ENCODE measurements around the gene ADCY3.

ADCY3 gene

DNA sequence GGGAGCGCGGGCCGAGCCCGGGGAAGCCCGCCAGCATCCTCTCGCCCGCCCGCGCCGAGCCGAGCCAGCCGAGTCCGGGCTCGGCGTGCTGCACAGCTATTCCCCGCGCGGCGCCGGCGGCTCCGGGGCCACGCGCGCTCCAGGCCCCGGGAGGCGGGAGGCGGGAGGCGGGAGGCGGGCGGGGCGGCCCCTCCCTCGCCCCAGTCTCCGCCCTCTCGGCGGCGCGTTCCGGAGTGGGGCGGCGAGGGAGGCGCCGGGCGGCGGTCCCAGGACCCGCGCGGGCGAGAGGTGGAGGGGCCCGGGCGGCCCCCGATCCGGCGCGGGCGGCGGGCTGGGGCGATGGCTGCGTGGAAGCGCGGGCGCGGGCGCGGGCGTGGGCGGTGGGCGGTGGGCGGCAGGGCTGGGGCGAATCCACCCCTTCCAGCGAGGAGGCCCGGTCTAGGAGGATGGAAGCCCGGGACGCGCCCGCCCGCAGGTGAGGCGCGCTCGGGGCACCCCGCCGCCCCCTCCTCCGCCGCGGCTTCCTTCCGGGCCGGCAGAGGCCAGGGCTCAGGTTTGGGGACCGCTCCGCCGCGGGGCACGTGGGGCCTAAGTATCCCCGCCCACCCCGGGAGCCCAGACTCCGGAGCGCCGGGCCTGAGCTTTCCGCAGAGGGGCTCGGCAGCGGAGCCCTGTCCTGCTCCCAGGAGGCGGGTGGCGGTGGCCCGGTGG, at the start of gene ADCY3:
Gene ADCY3, minus strand, starts transcription at position 140 of the 711 bp plus-strand sequence. CDS start 1,250 bp downstream, outside the sequence.
- Mint-ChIP-seq H3K27ac (peak within 1 kb of the TSS; percentile 88 to 91), H3K4me3 (peak within 1 kb of the TSS; percentile 84 to 88), H3K9me3 (no peaks in the 10 kb centered on the region), H3K4me1 (peaks cover 47% of the 10 kb centered on the region), H3K27me3 (peaks cover 7% of the 10 kb centered on the region)
- DNase-seq = peak; percentile 64 to 71
- peak; percentile 65 for ATAC-seq

DNA sequence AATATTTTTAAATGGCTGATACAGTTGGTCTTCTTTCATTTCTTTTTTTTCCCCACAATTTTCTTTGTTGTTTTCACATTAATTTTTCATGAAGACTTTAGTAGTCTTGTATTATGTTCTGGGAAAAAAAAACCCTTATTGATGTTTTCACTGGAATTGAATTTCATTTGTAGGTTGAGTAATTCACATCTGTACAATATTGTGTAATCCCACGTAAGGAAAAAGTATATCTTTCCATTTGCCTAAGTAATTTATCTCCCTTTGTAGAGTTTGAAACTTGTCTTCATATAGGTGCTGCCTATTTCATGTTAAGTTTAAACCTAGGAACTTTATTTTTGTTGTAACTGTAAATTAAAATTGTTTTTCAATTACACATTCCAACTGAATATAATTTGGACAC, 49.7 kb upstream of the ADCY3 start:
- H3K9me3 Mint-ChIP-seq = no peaks in the 10 kb centered on the region
- H3K27me3 Mint-ChIP-seq = no peaks in the 10 kb centered on the region
- no peak for DNase-seq
- ATAC-seq = no peak
- peaks cover 10% of the 10 kb centered on the region for H3K4me1 Mint-ChIP-seq
- H3K4me3 Mint-ChIP-seq = no peak overlapping the region
- H3K27ac Mint-ChIP-seq = no peak overlapping the region

- ATAC-seq (no peak), DNase-seq (no peak)
- H3K4me1 Mint-ChIP-seq = peaks cover 6% of the 10 kb centered on the region
- H3K27ac Mint-ChIP-seq = no peak overlapping the region
- H3K27me3 Mint-ChIP-seq = no peaks in the 10 kb centered on the region
- H3K4me3 Mint-ChIP-seq = no peak overlapping the region
- no peaks in the 10 kb centered on the region for H3K9me3 Mint-ChIP-seq
Observed at GRCh38 chr2:24961903-24962302, 41.9 kb upstream of the ADCY3 start.

DNA sequence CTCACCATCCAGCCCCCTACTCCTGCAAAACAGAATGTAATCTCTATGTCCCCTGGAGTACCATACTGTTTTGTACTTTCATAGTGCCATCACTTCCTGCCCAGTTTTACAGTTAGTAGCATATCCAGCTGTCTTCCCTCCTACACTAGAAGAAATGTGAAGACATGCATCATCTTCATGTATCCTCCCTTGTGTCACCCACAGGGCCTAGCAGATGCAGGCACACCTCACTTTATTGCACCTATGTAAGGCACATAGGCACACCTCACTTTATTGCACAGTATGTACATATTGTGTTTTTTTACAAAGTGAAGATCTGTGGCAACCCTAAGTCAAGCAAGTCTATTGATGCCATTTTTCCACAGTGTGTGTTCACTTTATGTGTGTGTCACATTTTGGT, 39.7 kb upstream of the ADCY3 start:
- H3K9me3 Mint-ChIP-seq = peaks cover 5 to 9% of the 10 kb centered on the region in 2 donors
- H3K4me3 Mint-ChIP-seq = no peak overlapping the region
- DNase-seq (no peak), ATAC-seq (no peak)
- H3K4me1 Mint-ChIP-seq = peaks cover 6% of the 10 kb centered on the region
- H3K27me3 Mint-ChIP-seq = no peaks in the 10 kb centered on the region
- H3K27ac Mint-ChIP-seq = no peak overlapping the region

GRCh38 chr2:24958411-24958935, 38.4 kb upstream of the ADCY3 start:
- Mint-ChIP-seq H3K27ac (no peak overlapping the region), H3K27me3 (no peaks in the 10 kb centered on the region), H3K4me3 (no peak overlapping the region), H3K4me1 (peaks cover 6% of the 10 kb centered on the region), H3K9me3 (peaks cover 5 to 9% of the 10 kb centered on the region in 2 donors)
- no peak for DNase-seq
- ATAC-seq = no peak

DNA sequence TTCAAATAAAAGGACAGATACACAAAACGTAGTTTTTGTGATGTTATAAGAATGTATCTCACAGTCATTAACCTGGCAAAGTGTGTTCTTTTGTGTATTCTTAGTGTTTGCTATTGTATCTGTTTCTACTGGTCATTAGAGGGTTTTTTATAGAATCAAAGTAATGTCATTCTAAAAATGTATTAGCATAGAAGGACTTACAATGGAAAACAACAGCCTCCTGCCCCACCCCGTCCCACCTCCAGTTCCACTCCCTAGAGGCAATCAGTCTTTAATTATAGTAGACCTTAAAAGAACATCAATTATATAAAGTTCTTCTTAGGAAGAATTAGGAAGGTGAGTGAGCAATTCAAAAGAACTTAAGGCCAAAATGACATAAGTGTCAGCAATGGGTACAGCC, 37.9 kb upstream of the ADCY3 start:
- ATAC-seq (no peak), DNase-seq (no peak)
- H3K27ac Mint-ChIP-seq = no peak overlapping the region
- peaks cover 5 to 9% of the 10 kb centered on the region in 2 donors for H3K9me3 Mint-ChIP-seq
- peaks cover 6% of the 10 kb centered on the region for H3K4me1 Mint-ChIP-seq
- H3K4me3 Mint-ChIP-seq = no peak overlapping the region
- H3K27me3 Mint-ChIP-seq = no peaks in the 10 kb centered on the region

GRCh38 chr2:24957221-24957620, 37.2 kb upstream of the ADCY3 start:
- Mint-ChIP-seq H3K4me1 (peaks cover 6% of the 10 kb centered on the region), H3K4me3 (no peak overlapping the region), H3K27me3 (no peaks in the 10 kb centered on the region), H3K9me3 (peaks cover 5 to 9% of the 10 kb centered on the region in 2 donors), H3K27ac (no peak overlapping the region)
- DNase-seq (no peak), ATAC-seq (no peak)

DNA sequence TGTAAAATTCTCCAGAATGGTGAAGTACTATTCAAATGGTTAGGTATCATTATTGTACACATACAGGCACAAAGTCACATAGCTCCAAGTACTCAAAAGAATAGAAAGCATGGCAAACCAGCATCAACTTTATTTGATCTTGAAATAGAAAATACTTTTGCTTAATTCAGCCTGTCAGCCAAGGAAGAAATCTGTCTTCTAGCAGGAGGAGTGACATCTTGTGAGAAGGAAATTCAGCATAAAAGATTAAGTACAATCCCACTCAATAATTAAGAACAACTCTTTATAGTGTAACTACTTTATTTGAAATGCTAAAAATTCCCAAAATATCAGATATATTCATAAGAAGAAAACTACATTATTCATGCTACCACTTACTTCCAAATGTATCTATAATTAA, 35.9 kb upstream of the ADCY3 start:
- no peaks in the 10 kb centered on the region for H3K27me3 Mint-ChIP-seq
- no peak for ATAC-seq

GRCh38 chr2:24955232-24955631, 35.2 kb upstream of the ADCY3 start:
- Mint-ChIP-seq H3K27ac (peak overlapping the region in 1 of 2 donors; percentile 29), H3K4me3 (no peak overlapping the region), H3K9me3 (peaks cover 5 to 9% of the 10 kb centered on the region in 2 donors), H3K27me3 (no peaks in the 10 kb centered on the region), H3K4me1 (no peaks in the 10 kb centered on the region)
- ATAC-seq (no peak), DNase-seq (no peak)

More for the DNA sequence above, 35.9 kb upstream of the ADCY3 start:
- peaks cover 5 to 9% of the 10 kb centered on the region in 2 donors for H3K9me3 Mint-ChIP-seq
- no peak overlapping the region for H3K27ac Mint-ChIP-seq
- H3K4me3 Mint-ChIP-seq = no peak overlapping the region
- H3K4me1 Mint-ChIP-seq = peaks cover 6% of the 10 kb centered on the region
- no peak for DNase-seq

DNA sequence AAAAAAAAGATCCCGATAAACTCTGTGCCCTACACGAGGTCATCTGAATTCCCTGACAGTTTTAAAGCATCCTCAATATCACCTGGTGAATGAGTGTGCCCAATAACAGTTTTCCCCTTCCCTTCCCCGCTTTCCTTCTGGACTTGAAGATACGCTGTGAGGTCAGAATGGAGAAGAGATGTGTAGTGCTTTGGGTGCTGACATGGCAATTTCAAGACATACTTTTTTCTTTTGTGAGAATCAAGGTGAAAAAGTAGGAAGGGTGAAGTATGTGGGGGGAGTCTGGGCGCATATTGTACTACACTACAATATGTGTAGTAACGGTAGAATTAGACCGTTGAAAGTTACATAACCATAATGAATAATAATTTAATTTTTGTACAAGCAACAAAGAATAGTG, 30.1 kb upstream of the ADCY3 start:
- DNase-seq (no peak), ATAC-seq (no peak)
- Mint-ChIP-seq H3K4me1 (no peaks in the 10 kb centered on the region), H3K9me3 (peaks cover 0 to 2% of the 10 kb centered on the region in 2 donors), H3K27me3 (no peaks in the 10 kb centered on the region), H3K4me3 (no peak overlapping the region), H3K27ac (no peak overlapping the region)

GRCh38 chr2:24948506-24948905, 28.5 kb upstream of the ADCY3 start:
- no peak for DNase-seq

GRCh38 chr2:24947561-24948157, 27.6 kb upstream of the ADCY3 start:
- DNase-seq (no peak), ATAC-seq (no peak)
- Mint-ChIP-seq H3K27ac (peak overlapping the region in 1 of 2 donors; percentile 2), H3K4me1 (no peaks in the 10 kb centered on the region), H3K4me3 (no peak overlapping the region), H3K9me3 (no peaks in the 10 kb centered on the region), H3K27me3 (no peaks in the 10 kb centered on the region)

More at GRCh38 chr2:24948506-24948905, 28.5 kb upstream of the ADCY3 start:
- Mint-ChIP-seq H3K27ac (peak overlapping the region; percentile 7 to 43), H3K4me1 (no peaks in the 10 kb centered on the region), H3K9me3 (no peaks in the 10 kb centered on the region), H3K4me3 (no peak overlapping the region), H3K27me3 (no peaks in the 10 kb centered on the region)
- ATAC-seq = no peak

DNA sequence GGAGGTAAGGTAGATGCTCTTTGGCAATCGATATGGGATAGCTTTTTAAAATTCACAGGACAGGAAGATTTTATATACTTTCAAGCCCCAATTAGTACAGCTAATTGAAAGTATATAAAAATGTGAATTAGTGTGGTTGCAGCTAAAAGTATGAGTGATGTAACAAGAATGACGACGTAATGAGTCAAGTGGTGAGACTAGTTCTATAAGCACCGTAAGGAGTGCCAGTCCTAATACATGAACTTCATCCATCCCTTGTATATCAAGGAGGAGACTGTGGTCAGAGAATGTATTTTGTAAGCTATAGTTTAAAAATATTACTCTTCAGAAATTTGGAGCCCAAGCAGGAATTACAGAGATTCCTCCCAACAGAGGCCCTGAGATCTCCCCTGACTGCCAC, 25.9 kb upstream of the ADCY3 start:
- ATAC-seq (no peak), DNase-seq (no peak)
- no peaks in the 10 kb centered on the region for H3K9me3 Mint-ChIP-seq
- no peaks in the 10 kb centered on the region for H3K27me3 Mint-ChIP-seq
- H3K4me3 Mint-ChIP-seq = no peak overlapping the region
- no peak overlapping the region for H3K27ac Mint-ChIP-seq
- H3K4me1 Mint-ChIP-seq = no peaks in the 10 kb centered on the region

- Mint-ChIP-seq H3K27ac (no peak overlapping the region), H3K9me3 (no peaks in the 10 kb centered on the region), H3K4me3 (no peak overlapping the region), H3K4me1 (no peaks in the 10 kb centered on the region), H3K27me3 (no peaks in the 10 kb centered on the region)
- ATAC-seq (no peak), DNase-seq (no peak)
Observed at GRCh38 chr2:24943427-24944053, 23.5 kb upstream of the ADCY3 start.

DNA sequence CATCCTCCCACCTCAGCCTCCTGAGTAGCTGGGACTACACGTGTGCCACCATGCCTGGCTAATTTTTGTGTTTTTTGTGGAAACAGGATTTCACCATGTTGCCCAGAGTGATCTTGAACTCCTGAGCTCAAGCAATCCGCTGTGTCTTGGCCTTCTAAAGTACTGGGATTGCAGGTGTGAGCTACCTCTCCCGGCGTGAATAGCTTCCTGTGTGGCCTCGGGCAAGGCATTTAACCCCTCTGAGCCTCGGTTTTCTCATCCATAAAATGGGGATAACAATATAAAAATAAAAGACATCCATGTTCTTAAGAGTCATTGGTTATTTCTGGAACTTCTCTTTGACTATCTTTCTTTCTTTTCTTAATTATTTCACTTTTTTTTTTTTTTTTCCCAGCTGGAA, 19.3 kb upstream of the ADCY3 start:
- no peak for DNase-seq
- Mint-ChIP-seq H3K27me3 (no peaks in the 10 kb centered on the region), H3K9me3 (no peaks in the 10 kb centered on the region), H3K4me3 (no peak overlapping the region), H3K27ac (no peak overlapping the region), H3K4me1 (no peaks in the 10 kb centered on the region)
- no peak for ATAC-seq

GRCh38 chr2:24937236-24937635, 17.2 kb upstream of the ADCY3 start:
- no peak for DNase-seq
- no peak for ATAC-seq
- H3K9me3 Mint-ChIP-seq = no peaks in the 10 kb centered on the region
- peaks cover 4% of the 10 kb centered on the region for H3K27me3 Mint-ChIP-seq
- H3K4me3 Mint-ChIP-seq = no peak overlapping the region
- H3K27ac Mint-ChIP-seq = peak overlapping the region in 1 of 2 donors; percentile 48
- H3K4me1 Mint-ChIP-seq = no peaks in the 10 kb centered on the region
